ENCODE results near the gene ACTN3.
"Not testable (repeated sequence)": the region's sequence is repeated elsewhere in the genome, so short reads cannot be mapped to it uniquely, and the experiment has no call there.

The ACTN3 gene

DNA sequence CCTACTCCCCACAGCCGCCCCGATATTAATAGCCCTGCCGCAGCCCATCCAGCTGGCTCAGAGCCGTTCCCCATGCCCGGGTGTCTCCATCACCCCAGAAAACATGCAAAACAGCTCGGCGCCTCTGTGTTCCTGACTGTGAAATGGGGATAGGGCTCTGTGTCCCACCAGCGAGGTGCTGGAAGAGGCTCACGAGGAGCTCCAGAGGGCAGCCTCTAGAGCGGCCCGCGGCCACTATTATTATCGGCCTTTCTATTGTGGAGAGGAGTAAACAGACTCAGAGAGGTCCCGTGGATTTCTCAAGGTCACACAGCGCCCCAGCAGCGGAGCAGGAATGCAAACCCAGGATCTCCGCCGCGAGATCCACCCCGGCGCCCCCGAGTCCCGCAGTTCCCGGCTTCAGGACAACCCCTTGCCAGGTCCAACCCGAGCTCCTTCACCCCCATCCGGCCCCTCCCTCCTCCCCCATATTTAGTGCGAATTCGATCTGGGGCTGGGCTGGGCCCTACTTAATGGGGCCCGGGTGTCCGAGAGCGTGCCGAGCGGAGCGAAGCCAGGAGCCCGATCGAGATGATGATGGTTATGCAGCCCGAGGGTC is at the start of gene ACTN3:
Gene ACTN3, plus strand, starts transcription at position 536 of the 598 bp plus-strand sequence. Its CDS starts 35 bp downstream, at position 571.
- peak; percentile 29 to 35 for DNase-seq

DNA sequence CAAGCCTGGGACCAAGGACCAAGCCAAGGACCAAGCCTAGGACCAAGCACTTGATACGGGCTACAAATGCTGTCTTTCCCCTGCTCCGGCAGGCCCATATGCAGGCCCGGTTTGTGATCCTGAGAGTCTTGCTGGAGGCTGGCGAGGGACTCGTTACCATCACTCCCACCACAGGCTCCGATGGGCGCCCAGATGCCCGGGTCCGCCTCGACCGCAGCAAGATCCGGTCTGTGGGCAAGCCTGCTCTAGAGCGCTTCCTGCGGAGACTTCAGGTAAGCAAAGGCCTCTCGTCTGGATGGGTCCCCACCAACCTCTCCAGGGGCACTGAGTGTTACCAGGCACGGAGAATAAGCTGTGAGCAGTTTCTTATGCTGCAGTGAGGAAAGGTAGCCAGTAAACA is 49.5 kb upstream of the ACTN3 start:
- no peak for DNase-seq

DNA sequence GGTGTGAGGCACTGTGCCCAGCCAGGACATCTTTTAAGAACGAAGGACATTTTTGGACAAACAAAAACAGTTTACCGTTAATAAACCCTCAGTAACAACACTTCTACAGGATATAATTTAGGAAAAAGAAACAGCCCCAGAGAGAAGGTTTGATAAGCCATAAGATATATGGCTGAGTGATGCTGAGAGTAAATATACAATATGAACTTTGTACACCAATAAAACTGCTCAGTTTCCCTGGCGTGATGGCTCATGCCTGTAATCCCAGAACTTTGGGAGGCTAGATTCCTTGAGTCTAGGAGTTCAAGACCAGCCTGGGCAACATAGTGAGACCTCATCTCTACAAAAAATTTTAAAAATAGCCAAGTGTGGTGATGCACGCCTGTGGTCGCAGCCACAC is 48.2 kb upstream of the ACTN3 start:
- DNase-seq: no peak

DNA sequence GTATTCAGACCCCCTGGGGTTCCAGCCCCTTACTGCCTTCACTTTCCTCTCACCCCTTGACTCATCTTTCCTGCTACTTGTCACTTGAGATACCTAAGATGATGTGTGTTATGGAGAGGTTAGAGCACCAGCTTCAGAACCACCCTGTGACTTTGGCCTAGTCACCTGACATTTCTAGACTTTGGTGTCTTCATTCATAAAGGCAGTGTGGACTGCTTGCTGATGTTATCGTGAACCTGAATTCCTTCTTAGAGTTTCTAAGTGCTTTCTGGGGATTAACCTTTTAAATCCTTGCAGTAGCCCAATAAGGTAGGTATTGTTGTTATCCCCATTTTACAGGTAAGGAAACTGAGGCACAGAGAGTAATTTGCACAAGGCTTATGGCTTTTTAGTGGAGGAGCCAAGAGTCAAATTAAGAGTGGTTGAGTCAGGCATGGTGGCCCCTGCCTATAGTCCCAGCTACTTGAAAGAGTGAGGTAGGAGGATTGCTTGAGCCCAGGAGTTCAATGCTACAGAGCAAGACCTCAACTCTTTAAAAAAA is 41.4 kb upstream of the ACTN3 start:
- no peak for DNase-seq

DNA sequence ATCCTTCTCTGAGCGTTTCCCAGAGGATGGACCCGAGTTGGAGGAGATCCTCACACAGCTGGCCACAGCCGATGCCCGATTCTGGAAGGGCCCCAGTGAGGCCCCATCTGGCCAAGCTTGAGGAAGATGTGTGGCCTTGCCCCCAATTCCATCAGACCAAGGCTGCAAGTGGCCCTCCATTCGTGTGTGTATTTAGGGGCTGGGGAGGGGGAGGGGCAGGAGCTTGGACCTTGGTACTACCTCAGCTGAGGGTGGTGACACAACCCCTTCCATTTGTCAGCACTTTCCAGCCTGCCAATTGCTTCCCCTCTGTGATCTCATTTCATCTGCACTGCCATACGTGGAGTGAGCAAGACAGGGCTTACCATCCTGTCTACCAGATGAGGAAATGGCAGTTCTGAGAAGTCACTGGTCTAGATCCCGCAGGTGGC is 37.6 kb upstream of the ACTN3 start:
- DNase-seq: peak in 1 of 2 experiments; percentile 11

DNA sequence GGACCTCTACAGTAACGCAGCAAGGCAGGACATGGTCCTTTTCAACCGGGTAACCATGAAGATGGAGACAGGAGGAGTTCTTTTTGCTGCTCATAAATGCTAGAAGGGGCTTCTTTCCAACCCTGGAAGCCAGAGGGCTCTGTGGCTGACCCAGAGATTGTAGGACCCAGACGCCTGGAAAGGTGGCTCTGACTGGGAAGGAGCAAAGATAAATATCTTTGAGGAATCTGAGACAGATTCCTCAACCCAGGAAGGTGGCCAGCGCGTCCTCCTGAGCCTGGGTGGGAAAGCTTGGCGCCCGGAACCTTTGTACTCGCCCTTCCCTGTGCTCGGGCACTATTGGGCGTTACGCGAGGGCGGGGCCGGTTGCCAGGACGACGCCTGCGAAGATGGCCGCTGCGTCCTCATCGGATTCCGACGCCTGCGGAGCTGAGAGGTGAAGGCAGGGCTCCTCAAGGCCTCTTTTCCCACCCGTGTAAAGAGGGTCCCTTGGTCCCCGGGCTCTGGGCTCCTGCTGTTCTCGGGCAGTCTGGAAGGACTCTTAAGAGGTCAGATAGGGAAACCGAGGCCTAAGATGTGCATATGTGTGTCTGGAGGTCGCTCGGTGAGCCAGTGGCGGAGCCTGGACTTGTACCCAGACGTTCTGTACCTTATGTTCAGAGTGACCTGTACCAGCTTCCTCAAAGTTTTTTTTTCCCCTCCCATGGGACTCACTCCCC is 36.3 kb upstream of the ACTN3 start, which contains the start of gene BBS1:
Gene BBS1, plus strand, starts transcription at position 365 of the 719 bp plus-strand sequence. Its CDS starts 25 bp downstream, at position 390.
- DNase-seq: peak; percentile 87 to 89

DNA sequence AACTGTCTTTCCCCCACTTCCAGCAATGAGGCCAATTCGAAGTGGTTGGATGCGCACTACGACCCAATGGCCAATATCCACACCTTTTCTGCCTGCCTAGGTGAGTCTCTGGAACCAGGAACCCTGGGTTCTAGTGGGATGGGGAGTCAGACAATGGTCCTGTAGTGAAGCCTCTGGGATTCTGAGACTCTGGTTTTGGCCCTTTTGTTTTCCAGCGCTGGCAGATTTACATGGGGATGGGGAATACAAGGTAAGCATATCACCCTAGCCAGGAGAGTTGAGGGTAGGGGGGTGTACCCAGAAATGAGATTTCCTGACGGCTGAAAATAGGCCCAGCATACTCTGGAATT is 35.7 kb upstream of the ACTN3 start:
- DNase-seq: no peak

DNA sequence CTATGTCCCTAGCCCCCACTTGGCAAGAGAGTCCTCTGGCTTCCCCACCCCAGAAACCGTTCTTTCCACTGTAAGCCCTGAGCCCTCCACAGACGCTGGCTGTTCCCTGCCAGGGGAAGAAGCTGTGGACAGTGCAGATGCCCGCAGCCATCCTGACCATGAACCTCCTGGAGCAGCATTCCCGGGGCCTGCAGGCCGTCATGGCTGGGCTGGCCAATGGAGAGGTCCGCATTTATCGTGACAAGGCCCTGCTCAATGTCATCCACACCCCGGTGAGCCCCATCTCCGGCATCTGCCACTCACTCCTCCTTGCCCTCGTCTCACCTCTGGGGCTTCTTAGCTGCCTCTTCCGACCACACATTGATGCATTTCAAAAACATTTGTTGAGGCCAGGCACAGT is 23.1 kb upstream of the ACTN3 start:
- no peak for DNase-seq

DNA sequence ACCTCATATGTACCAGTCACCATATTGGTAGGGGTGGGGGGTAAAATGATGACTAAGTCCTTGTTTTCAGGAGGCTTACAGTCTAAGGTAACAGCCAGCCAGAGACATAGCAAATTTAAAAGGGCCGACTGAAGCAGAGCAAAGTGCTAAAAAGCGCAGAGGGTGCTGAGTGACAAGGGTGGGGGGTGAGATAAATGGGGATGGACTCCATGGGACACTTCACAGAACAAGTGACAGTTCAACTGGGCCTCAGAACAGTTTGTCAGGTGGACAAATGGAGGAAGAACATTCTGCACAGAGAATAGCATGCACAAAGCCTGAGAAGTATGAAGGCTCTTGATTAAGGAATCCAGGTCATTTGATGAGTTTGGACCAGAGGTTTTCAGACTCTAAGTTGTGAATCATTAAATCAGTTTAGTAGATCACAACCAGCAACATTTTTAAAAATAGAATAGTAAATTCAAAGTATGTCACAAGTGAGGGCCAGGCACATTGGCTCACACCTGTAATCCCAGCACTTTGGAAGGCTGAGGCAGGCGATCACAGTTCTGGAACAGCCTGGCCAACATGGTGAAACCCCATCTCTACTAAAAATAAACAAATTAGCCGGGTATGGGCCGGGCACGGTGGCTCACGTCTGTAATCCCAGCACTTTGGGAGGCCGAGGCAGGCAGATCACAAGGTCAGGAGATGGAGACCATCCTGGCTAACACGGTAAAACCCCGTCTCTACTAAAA is 22.2 kb upstream of the ACTN3 start:
- DNase-seq: no peak

DNA sequence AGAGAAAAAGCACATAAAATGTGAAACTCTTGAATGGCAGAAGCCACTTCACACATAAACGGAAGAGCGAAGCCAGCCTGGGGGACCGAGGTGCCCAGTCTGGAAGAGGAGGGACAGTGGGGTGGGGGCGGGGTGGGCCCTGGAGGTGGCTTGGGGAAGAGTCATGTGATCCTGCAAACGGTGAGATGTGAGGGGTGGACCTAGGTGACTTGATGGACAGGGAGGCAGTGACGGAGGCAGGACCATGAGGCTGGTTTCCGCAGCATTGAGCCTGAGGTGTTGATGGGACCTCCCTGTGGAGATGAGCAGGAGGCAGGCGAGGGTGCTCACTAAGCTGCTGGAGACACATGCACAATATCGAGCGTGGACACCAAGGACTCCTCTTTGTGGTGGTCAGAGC is 17.6 kb upstream of the ACTN3 start:
- no peak for DNase-seq

DNA sequence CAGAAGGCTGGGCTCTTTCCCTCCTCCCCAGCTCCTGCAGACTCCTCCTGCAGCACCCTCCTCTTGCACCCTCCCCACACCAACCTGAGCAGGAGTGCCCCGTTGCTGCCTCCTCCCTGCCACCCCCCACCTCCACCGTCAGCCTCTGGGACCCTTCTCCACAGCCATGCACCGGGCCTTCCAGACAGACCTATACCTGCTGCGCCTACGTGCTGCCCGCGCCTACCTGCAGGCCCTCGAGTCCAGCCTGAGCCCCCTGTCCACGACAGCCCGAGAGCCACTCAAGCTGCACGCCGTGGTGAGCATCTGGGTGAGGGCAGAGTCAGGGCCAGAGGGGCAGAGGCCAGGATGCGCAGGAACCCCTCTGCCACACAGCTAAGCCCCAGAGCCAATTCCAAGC is 17.0 kb upstream of the ACTN3 start:
- no peak for DNase-seq

DNA sequence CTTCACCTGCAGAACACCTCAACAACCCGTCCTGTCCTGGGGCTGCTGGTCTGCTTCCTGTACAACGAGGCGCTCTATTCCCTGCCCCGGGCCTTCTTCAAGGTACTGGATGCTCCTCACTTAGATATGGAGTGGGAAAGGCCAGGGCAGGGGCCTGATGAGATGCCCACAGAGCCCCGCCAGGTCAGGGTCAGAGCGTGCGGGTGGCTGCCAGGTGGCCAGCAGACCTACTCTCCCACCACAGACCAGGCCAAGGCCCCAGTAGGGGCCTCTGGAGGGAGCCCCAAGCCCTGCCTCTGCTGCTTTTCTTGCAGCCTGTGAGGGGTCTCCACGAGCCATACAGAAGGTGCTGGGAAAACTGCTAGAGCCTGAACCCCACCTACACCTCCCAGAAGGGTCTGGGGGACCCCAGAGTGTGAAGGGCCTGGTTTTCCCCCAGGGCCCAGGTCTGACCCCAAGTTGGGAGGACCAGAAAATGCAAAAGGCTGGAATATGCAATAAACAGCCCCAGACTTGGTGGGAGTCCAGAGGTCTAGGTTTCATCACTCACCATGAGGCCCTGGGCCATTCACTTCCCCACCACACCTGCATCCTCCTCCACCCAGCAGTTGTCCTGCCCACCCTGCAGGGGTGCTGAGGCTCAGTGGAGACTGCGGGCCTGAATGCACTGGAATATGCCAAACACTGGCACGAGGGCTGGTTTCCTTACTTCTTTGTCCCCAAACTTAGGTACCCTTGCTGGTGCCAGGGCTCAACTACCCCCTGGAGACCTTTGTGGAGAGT is 15.6 kb upstream of the ACTN3 start:
- no peak for DNase-seq

DNA sequence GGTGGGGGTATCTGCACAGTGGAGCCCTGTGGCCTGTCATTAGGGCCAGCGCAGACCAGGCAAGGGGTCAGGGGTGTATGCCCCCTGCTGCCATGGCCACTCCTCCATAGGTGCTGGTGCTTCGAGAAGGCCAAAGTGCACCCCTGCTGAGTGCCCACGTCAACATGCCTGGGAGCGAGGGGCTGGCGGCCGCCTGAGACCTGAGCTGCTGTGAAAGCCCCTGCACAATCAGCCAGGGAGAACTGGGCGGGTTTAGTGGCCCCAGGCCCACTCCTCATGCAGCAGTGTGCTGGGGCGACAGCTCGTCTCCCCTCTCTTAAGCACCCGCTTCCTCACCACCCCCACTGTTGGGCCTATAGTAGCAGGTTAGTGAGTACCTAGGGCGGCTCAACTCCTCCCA is 14.9 kb upstream of the ACTN3 start:
- no peak for DNase-seq

DNA sequence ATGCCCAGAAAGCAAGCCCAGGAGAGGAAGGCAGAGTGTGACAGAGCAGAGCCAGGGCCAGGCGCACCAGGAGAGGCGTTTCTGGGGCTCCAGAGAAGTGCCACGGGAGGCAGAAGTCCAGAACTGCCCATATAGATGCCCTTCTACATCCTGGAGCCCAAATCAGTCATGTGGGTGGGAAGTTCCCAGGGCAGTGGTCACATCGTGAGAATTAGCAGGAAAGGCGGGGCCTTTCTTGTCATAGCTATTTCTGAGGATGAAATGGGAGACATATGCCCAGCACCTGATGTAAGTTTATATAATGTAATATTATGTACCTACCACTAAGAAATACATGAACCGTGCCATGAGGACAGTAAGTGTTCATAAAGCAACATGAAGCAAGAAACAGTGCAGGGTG is 13.9 kb upstream of the ACTN3 start:
- no peak for DNase-seq

DNA sequence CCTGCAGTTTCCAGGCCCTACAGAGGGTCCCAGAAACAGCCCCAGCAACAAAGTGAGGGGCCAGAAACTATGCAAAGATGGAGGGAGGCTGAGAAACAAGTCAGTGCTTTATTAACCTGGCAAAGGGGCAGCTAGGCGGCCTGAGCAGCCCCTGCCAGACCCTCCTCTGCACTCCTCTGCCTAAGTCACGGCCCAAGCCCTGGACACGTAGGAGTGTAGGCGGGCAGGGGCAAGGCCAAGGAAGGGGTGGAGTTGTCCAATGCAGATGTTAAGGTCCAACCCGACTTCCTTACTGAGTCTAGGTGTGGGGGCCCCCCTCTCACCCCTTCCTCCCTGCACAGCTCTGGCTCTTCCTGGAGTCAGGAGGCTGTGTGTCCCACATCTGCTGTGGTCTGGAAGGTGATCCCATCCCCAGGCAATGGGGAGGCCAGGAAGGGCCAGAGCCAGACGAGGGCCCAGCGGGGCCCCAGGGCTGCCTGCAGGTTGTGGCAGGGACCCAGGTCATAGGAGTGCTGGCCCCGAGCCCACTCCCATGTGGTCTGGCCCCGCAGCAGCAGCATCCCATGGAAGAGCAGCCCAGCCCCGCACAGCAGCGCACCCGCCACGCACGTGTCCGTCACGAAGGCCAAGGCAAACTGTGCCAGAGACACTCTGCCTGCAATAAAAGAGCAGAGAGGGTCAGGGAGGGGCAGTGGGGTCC is 7.4 kb upstream of the ACTN3 start:
- DNase-seq: no peak

DNA sequence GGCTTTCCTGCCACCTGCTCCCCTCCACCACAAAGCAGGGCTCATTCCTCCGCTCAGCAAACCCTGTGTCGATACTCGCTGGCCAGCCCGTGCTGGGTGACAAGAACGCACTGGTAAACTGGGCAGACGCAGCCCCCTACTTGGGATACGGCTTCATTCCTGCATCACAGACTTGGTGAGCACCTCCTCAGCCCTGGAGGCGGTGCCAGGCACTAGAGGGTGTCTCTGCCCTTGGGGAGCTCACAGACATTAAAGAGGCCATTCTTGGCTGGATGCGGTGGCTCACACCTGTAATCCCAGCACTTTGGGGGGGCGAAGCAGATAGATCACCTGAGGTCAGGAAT is 6.9 kb upstream of the ACTN3 start:
- no peak for DNase-seq

DNA sequence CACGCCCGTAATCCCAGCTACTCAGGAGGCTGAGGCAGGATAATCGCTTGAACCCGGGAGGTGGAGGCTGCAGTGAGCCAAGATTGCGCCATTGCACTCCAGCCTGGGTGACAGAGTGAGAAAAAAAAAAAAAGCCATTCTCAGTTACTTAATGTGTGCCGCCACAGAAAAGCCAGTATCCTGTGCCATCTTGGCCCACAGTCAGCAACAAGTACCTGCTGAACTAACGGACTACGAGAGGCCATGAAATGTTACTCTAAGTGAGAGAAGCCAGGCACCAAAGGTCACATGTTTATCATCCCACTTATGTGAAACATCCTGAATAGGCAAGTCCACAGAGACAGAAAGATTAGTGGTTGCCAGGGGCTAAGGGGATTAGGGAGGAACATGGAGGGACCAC is 6.1 kb upstream of the ACTN3 start:
- not testable (repeated sequence) for DNase-seq

DNA sequence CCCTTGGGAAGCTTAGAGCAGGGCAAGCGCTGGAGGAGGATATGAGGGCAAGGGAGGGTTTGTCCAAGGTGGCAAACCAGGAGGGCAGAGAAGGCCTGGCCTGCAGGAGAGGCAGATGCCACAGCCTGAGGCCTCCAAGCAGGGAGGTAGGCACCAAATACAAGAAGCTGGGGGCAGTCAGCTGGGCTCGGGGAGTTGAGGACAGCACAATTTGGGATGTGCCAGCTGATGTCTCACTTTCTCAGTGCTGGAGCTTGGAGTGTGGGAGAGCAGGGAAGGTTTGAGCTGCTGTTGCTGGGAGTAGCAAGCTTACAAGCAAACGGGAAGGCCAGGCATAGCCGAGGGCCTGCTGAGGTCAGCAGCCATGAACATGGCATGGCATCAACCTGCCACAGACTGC is 4.8 kb upstream of the ACTN3 start:
- DNase-seq: no peak

DNA sequence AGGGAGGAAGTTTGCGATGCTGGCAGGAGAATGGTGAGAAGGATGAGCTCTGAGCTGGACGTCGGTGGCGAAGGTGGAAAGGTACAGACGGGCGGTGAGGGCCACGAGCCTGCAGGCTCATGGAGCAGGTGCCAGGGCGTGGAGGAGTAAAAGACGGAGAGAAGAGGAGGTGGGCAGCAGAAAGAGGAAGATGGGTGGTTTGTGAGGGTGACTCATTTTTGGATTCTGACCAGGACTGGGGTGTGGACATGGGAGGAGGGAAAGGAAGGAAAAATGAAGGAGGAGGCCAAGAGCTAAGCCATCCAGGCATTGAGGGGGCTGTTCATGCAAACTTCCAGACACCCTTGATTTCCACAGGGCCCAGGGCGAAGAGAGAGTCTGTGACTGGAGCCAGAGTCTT is 4.3 kb upstream of the ACTN3 start:
- no peak for DNase-seq

DNA sequence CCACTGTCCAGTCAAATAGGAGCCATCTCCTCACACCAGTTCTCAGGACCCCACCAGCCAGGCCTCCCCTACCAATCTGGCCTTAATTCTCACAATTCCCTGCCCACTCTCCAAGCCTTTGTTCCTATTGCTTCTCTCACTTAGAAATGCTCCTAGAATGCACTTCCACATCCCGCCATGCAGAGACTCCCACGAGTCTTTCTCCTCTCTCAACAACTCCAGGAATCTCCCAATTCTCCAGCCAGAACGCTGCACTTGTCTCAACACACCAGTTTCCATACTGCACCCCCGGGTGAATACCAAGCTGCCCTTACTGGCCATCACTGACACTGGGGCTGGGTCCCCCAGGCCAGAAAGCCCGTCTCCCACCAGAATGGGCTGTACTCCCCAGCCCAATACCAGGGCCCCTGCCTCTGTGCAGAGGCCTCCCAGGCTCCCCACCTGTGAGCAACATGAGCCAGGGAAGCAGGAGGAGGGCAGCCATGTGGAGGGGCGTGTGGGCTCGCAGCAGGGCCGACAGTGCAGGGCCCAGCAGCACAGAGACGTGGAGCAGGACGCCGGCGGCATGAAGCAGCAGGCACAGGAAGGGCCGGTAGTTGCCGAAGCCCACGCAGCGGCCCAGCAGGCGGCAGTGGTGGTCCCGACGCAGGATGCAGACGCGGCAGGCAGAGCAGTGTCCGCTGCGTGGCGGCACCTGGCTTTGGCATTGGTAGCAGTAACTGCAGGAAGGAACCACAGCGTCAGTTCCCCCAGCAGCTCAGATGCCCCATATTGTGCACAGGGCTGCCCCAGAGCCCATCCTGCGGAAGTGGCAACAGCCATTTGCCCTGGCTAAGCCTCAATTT is 3.2 kb upstream of the ACTN3 start:
- peak; percentile 49 to 57 for DNase-seq

DNA sequence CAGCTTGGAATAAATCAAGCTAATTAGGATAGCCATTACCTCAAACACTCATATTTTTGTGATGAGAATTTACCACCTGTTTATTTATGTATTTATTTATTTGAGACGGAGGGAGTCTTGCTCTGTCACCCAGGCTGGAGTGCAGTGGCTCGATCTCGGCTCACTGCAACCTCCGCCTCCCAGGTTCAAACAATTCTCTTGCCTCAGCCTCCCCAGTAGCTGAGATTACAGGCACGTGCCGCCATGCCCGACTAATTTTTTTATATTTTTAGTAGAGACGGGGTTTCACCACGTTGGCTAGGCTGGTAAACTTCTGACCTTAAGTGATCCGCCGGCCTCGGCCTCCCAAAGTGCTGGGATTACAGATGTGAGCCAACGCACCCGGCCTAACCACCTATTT is 1.8 kb upstream of the ACTN3 start:
- DNase-seq: not testable (repeated sequence)

Data from activated CD4-positive, alpha-beta T cell treated with anti-CD3 and anti-CD28 coated beads, Interleukin-2, amount 50 U/mL, for 48 hours (primary cell).